Stimulated activated CD8-positive, alpha-beta memory T cell treated with anti-CD3 and anti-CD28 coated beads, Interleukin-15, amount 100 ng/mL, for 1 hour (primary cell): ENCODE data around the gene INPP5E.
A peak's percentile ranks its signal among the peaks of the same experiment; 100 is the strongest.

Experiments used
- DNase-seq: peaks from one replicate; pipeline ENCODE4 v3.0.0-alpha.2; 2020; ENCODE audit warnings: low read depth

Gene INPP5E

GRCh38 chr9:136447173-136447778 is 7.6 kb upstream of the INPP5E start:
- DNase-seq: no peak

- DNase-seq: no peak
These were observed 6.2 kb upstream of the INPP5E start for GRCh38 chr9:136445799-136446198.

GRCh38 chr9:136444102-136444501 is 4.5 kb upstream of the INPP5E start:
- DNase-seq: no peak

- DNase-seq: no peak
These were observed 4.0 kb upstream of the INPP5E start for GRCh38 chr9:136443687-136444086.

GRCh38 chr9:136443087-136443486 is 3.4 kb upstream of the INPP5E start:
- no peak for DNase-seq

GRCh38 chr9:136442265-136442664 is 2.6 kb upstream of the INPP5E start:
- DNase-seq: no peak

- DNase-seq: no peak
These were observed 2.1 kb upstream of the INPP5E start for GRCh38 chr9:136441681-136442245.

GRCh38 chr9:136441191-136441680 is 1.6 kb upstream of the INPP5E start:
- no peak for DNase-seq

- peak; percentile 18 for DNase-seq
These were observed 831 bp downstream of the INPP5E start for GRCh38 chr9:136438548-136439480.

GRCh38 chr9:136437839-136438547 is 1.7 kb downstream of the INPP5E start:
- DNase-seq: no peak

GRCh38 chr9:136437430-136437829 is 2.2 kb downstream of the INPP5E start:
- no peak for DNase-seq

GRCh38 chr9:136436055-136436634 is 3.5 kb downstream of the INPP5E start:
- no peak for DNase-seq

- DNase-seq: no peak
These were observed 5.0 kb downstream of the INPP5E start for GRCh38 chr9:136434580-136435169.

- DNase-seq: no peak
These were observed 5.6 kb downstream of the INPP5E start for GRCh38 chr9:136433849-136434579.

GRCh38 chr9:136433043-136433715 is 6.5 kb downstream of the INPP5E start:
- DNase-seq: no peak

- no peak for DNase-seq
These were observed 7.1 kb downstream of the INPP5E start for GRCh38 chr9:136432591-136432990.

GRCh38 chr9:136431782-136432350 is 7.8 kb downstream of the INPP5E start:
- DNase-seq: no peak

GRCh38 chr9:136430588-136431234 is 8.9 kb downstream of the INPP5E start:
- no peak for DNase-seq
